Thyroid gland (tissue), 4 donors: Measurements from ENCODE around the gene SRPK1. TPM values are rescaled to one million over a fixed set of nuclear protein-coding genes. Genes with fewer than 3 reads are reported as not detected.

Experiments
- DNase-seq, 2 donors: peaks; one replicate each; pipeline ENCODE4 v3.0.0-alpha.2; 2019
- H3K27ac ChIP-seq, 3 donors: fragments of 200-600 bp; sonication (generic); 1 replicate in 2 of 3; 2 replicates in 1 of 3; pipeline ENCODE4 v1.5.1; 2016 to 2019; ENCODE audit warnings: mild to moderate bottlenecking in 1 of 3, moderate library complexity in 1 of 3
- H3K27me3 ChIP-seq: fragments of 200-600 bp; sonication (generic); one replicate; pipeline ENCODE4 v1.5.1; 2019
- H3K36me3 ChIP-seq, 2 donors: fragments of 200-600 bp; sonication (generic); one replicate each; pipeline ENCODE4 v1.5.1; 2016 to 2019
- H3K4me1 ChIP-seq, 2 donors: fragments of 200-600 bp; sonication (generic); one replicate each; pipeline ENCODE4 v1.5.1; 2017 to 2019
- H3K4me3 ChIP-seq, 3 donors: fragments of 200-600 bp; sonication (generic); replicated peaks in 1 of 3; 1 replicate in 2 of 3; 2 replicates in 1 of 3; pipeline ENCODE4 v1.5.1; 2016; ENCODE audit warnings: mild to moderate bottlenecking in 1 of 3
- H3K9me3 ChIP-seq: fragments of 200-600 bp; sonication (generic); one replicate; pipeline ENCODE4 v1.5.1; 2017
- CTCF ChIP-seq, 6 experiments: fragments of 200-600 bp in 3 of 6; fragments of 450-650 bp in 3 of 6; sonication (generic) in 3 of 6; IDR thresholded peaks; one replicate each; pipeline ENCODE4 v1.5.1; 2016 to 2019; ENCODE audit warnings: antibody characterized with exemption in 6 of 6, mild to moderate bottlenecking in 2 of 6, inconsistent platforms in 1 of 6, moderate library complexity in 1 of 6
- POLR2A ChIP-seq, 2 donors: fragments of 450-650 bp; IDR thresholded peaks; one replicate each; pipeline ENCODE4 v1.6.1; 2017; ENCODE audit warnings: antibody characterized with exemption in 2 of 2, mild to moderate bottlenecking in 2 of 2, moderate library complexity in 1 of 2
- WGBS, 2 donors: methylation state at CpG; one replicate each; pipeline ENCODE4 v1.1.5; 2017; 5-methylcytosine and 5-hydroxymethylcytosine counted together
- intact Hi-C: fragments of 100-400 bp; cut with DNase I; formaldehyde crosslinking; loops from one replicate; pipeline ENCODE4 v1.15.1; 2023
- total RNA-seq, 4 donors: library from RNA; depleted of rRNA; stranded (reverse); fragments of >200 nt; gene quantifications; one replicate each; pipeline ENCODE4 v1.2.3, GENCODE V29; 2016

Gene SRPK1
- total RNA-seq, 4 donors from 2014 or later: 34.3 to 54.7 (median 50.7) TPM

GRCh38 chr6:35905841-35906498 is 14.9 kb downstream of the SRPK1 start:
- H3K4me3 ChIP-seq: no peak overlapping the region
- H3K36me3 ChIP-seq: no peaks in the 10 kb centered on the region
- DNase-seq: no peak
- H3K27me3 ChIP-seq: no peaks in the 10 kb centered on the region
- 82 to 89% methylated on average over 8 of the region's 8 CpGs for WGBS, 2 donors
- intact Hi-C loops: no loop called here
- TF ChIP-seq POLR2A (IDR thresholded peaks at IDR 0.05) (no peak), CTCF (IDR thresholded peaks at IDR 0.05) (no peak)
- no peaks in the 10 kb centered on the region for H3K9me3 ChIP-seq
- H3K4me1 ChIP-seq: no peaks in the 10 kb centered on the region
- H3K27ac ChIP-seq: no peak overlapping the region

- 78 to 83% methylated on average over 2 of the region's 2 CpGs for WGBS, 2 donors
- intact Hi-C loops: no loop called here
- no peaks in the 10 kb centered on the region for H3K36me3 ChIP-seq
- DNase-seq: no peak
- H3K4me1 ChIP-seq: no peaks in the 10 kb centered on the region
- no peak overlapping the region for H3K27ac ChIP-seq
- H3K9me3 ChIP-seq: no peaks in the 10 kb centered on the region
- H3K27me3 ChIP-seq: no peaks in the 10 kb centered on the region
- H3K4me3 ChIP-seq: no peak overlapping the region
- TF ChIP-seq CTCF (IDR thresholded peaks at IDR 0.05) (no peak), POLR2A (IDR thresholded peaks at IDR 0.05) (no peak)
Observed at GRCh38 chr6:35905141-35905785, 15.6 kb downstream of the SRPK1 start.

- H3K9me3 ChIP-seq: no peaks in the 10 kb centered on the region
- H3K4me1 ChIP-seq: no peaks in the 10 kb centered on the region
- no peak overlapping the region for H3K4me3 ChIP-seq
- intact Hi-C loops: no loop called here
- no peak overlapping the region for H3K27ac ChIP-seq
- WGBS, 2 donors: 98% methylated on average over 4 of the region's 4 CpGs
- DNase-seq: no peak
- H3K36me3 ChIP-seq: no peaks in the 10 kb centered on the region
- no peaks in the 10 kb centered on the region for H3K27me3 ChIP-seq
- TF ChIP-seq CTCF (IDR thresholded peaks at IDR 0.05): no peak
Observed at GRCh38 chr6:35903679-35904078, 17.2 kb downstream of the SRPK1 start.

GRCh38 chr6:35900448-35900847 is 20.4 kb downstream of the SRPK1 start:
- no peaks in the 10 kb centered on the region for H3K4me1 ChIP-seq
- TF ChIP-seq CTCF (IDR thresholded peaks at IDR 0.05) (no peak), POLR2A (IDR thresholded peaks at IDR 0.05) (no peak)
- 95% methylated on average over 4 of the region's 4 CpGs for WGBS, 2 donors
- H3K27me3 ChIP-seq: no peaks in the 10 kb centered on the region
- H3K36me3 ChIP-seq: no peaks in the 10 kb centered on the region
- H3K4me3 ChIP-seq: no peak overlapping the region
- no peaks in the 10 kb centered on the region for H3K9me3 ChIP-seq
- no peak overlapping the region for H3K27ac ChIP-seq
- intact Hi-C loops: no loop called here
- DNase-seq: no peak

GRCh38 chr6:35898003-35898402 is 22.9 kb downstream of the SRPK1 start:
- DNase-seq: no peak
- no peaks in the 10 kb centered on the region for H3K9me3 ChIP-seq
- H3K27me3 ChIP-seq: no peaks in the 10 kb centered on the region
- 96 to 98% methylated on average over 2 of the region's 2 CpGs for WGBS, 2 donors
- no peak overlapping the region for H3K4me3 ChIP-seq
- H3K27ac ChIP-seq: no peak overlapping the region
- no peaks in the 10 kb centered on the region for H3K4me1 ChIP-seq
- intact Hi-C loops: no loop called here
- TF ChIP-seq CTCF (IDR thresholded peaks at IDR 0.05) (no peak), POLR2A (IDR thresholded peaks at IDR 0.05) (no peak)
- no peaks in the 10 kb centered on the region for H3K36me3 ChIP-seq
